HL-60 (cell line): Measurements from ENCODE around the gene INPP4B.

Source experiments
- DNase-seq, 2 experiments: peaks; one replicate each; pipeline ENCODE4 v3.0.0-alpha.2; 2010 to 2020; ENCODE audit warnings: low read depth in 1 of 2, low spot score in 1 of 2
- H3K27ac ChIP-seq: fragments of 250-450 bp; sonication (Bioruptor Pico); replicated peaks from 2 replicates; pipeline ENCODE4 v1.5.1; 2020; ENCODE audit warnings: mild to moderate bottlenecking, moderate library complexity
- H3K27me3 ChIP-seq: fragments of 250-450 bp; sonication (Bioruptor Pico); 2 replicates; pipeline ENCODE4 v1.5.1; 2021; ENCODE audit warnings: mild to moderate bottlenecking, moderate library complexity; ENCODE audit not compliant: insufficient read depth, poor library complexity, severe bottlenecking
- H3K4me3 ChIP-seq: replicated peaks from 2 replicates; pipeline ENCODE4 v1.5.1; 2011; ENCODE audit warnings: mild to moderate bottlenecking, control low read depth, low read length; ENCODE audit not compliant: insufficient read depth
- CTCF ChIP-seq: IDR thresholded peaks from one replicate; pipeline ENCODE4 v1.5.1; 2011; ENCODE audit warnings: low read length, control low read depth, inconsistent platforms; ENCODE audit not compliant: insufficient read depth
- GABPA ChIP-seq: IDR thresholded peaks from 2 replicates; pipeline ENCODE4 v1.6.1; 2012; ENCODE audit warnings: low read depth
- POLR2AphosphoS5 ChIP-seq: IDR thresholded peaks from 2 replicates; pipeline ENCODE4 v1.6.1; 2012; ENCODE audit warnings: low read depth
- SPI1 ChIP-seq: IDR thresholded peaks from 2 replicates; pipeline ENCODE4 v1.6.1; 2012; ENCODE audit warnings: low read depth, mild to moderate bottlenecking, borderline replicate concordance
- TF ChIP-seq, protein P1 (sequence below): IDR thresholded peaks from 2 replicates; pipeline ENCODE4 v1.6.1; 2012; ENCODE audit warnings: low read depth; ENCODE audit not compliant: insufficient replicate concordance

INPP4B gene

GRCh38 chr4:142361981-142362380 lies 484.1 kb downstream of the INPP4B start:
- TF ChIP-seq SPI1 (no peak), POLR2AphosphoS5 (no peak), CTCF (no peak), GABPA (no peak)
- TF ChIP-seq, protein P1, sequence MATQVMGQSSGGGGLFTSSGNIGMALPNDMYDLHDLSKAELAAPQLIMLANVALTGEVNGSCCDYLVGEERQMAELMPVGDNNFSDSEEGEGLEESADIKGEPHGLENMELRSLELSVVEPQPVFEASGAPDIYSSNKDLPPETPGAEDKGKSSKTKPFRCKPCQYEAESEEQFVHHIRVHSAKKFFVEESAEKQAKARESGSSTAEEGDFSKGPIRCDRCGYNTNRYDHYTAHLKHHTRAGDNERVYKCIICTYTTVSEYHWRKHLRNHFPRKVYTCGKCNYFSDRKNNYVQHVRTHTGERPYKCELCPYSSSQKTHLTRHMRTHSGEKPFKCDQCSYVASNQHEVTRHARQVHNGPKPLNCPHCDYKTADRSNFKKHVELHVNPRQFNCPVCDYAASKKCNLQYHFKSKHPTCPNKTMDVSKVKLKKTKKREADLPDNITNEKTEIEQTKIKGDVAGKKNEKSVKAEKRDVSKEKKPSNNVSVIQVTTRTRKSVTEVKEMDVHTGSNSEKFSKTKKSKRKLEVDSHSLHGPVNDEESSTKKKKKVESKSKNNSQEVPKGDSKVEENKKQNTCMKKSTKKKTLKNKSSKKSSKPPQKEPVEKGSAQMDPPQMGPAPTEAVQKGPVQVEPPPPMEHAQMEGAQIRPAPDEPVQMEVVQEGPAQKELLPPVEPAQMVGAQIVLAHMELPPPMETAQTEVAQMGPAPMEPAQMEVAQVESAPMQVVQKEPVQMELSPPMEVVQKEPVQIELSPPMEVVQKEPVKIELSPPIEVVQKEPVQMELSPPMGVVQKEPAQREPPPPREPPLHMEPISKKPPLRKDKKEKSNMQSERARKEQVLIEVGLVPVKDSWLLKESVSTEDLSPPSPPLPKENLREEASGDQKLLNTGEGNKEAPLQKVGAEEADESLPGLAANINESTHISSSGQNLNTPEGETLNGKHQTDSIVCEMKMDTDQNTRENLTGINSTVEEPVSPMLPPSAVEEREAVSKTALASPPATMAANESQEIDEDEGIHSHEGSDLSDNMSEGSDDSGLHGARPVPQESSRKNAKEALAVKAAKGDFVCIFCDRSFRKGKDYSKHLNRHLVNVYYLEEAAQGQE: no peak
- H3K27me3 ChIP-seq: no peaks in the 10 kb centered on the region
- H3K27ac ChIP-seq: no peak overlapping the region
- no peak for DNase-seq
- H3K4me3 ChIP-seq: no peak overlapping the region

GRCh38 chr4:142360657-142361056 lies 485.4 kb downstream of the INPP4B start:
- H3K4me3 ChIP-seq: no peak overlapping the region
- no peak for DNase-seq
- no peak for TF ChIP-seq GABPA
- TF ChIP-seq, protein P1: no peak
- no peak for TF ChIP-seq CTCF
- TF ChIP-seq SPI1: no peak
- TF ChIP-seq POLR2AphosphoS5: no peak

GRCh38 chr4:142358656-142359055 lies 487.4 kb downstream of the INPP4B start:
- H3K27ac ChIP-seq: no peak overlapping the region
- no peaks in the 10 kb centered on the region for H3K27me3 ChIP-seq
- no peak for TF ChIP-seq POLR2AphosphoS5
- TF ChIP-seq, protein P1: no peak
- no peak for TF ChIP-seq GABPA
- H3K4me3 ChIP-seq: no peak overlapping the region
- no peak for DNase-seq

More at GRCh38 chr4:142360657-142361056, 485.4 kb downstream of the INPP4B start:
- Histone ChIP-seq H3K27me3 (no peaks in the 10 kb centered on the region), H3K27ac (no peak overlapping the region)

- Histone ChIP-seq H3K4me3 (no peak overlapping the region), H3K27me3 (no peaks in the 10 kb centered on the region), H3K27ac (no peak overlapping the region)
- TF ChIP-seq SPI1: no peak
- TF ChIP-seq POLR2AphosphoS5: no peak
- no peak for DNase-seq
Observed at GRCh38 chr4:142356801-142357200, 489.3 kb downstream of the INPP4B start.
